ENCODE data around the gene FOXO6.

FOXO6 gene

DNA sequence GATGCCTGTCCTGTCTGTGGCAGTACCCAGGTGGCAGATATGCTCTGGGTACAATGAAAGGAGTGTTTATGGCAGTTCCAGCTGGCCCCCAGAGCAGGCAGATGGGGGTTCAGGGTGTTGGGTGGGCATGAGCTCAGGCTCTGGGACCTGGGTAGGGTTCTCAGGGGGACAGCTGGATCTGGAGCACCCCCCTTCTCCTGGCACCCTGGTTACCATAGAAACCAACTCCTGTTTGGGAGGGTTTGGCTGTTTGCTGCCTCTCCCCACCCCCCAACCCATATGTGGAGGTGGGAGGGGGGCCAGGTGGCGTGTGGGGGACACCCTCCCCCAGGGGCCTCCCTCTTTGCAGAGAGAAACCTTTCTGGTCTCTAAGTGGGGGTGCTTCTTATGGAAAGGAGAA, 7.1 kb downstream of the FOXO6 start:
- DNase-seq, result no peak

DNA sequence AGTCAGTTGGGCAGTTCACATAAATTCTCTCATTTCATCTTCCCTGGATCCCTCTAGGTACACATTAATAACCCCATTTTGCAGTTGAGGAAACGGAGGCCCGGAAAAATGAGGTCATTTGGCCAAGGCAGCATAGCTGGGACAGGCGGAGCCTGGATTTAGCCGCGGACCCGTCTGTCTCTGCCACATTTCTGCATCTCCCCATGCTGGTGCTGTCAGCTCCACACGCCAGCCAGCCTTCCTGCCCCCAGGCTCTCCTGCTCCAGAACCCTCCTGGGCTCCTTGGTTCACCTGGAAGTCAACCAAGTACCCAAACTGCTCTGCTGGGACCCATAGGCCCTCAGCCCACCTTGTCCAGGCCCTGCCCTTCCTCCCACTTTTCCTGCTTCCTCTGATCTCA, 7.6 kb downstream of the FOXO6 start:
- DNase-seq, result no peak

DNA sequence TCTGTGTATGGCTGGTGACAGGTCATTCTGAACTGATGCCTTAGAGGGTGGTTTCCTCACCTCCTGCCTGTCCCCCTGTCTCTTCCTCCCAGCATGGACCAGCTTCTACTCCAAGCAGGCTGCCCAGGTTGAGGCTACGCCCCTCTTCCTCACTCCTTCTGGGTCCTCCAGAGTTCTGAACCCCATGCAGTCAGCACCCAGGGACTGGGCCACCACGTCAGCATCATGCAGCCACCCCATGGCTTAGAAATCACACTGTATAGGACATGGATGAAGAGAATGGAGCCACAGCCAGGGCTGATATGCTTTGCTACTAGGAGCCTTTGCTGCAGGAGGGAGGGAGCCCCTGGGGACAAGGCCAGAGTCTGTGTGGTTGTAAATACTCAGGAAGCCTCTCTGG, 8.3 kb downstream of the FOXO6 start:
- DNase-seq, result no peak

DNA sequence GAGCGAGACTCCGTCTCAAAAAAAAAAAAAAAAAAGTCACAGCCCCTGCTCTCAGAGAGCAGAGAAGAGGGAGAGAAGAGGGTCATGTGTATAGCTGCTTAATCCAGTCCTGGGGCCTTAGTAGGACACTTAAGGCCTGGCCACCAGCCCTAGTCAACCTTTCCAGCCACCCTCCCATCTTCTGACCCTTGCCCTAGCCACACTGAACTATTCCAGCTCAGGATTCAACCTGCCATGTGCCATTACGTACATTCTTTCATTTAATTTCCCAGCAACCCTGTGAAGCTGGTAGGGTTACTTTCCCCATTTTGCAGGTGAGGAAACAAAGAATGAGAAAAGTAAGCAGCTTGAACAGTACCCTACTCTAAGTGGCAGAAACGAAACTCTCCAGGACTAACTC, 9.0 kb downstream of the FOXO6 start:
- no peak for DNase-seq

DNA sequence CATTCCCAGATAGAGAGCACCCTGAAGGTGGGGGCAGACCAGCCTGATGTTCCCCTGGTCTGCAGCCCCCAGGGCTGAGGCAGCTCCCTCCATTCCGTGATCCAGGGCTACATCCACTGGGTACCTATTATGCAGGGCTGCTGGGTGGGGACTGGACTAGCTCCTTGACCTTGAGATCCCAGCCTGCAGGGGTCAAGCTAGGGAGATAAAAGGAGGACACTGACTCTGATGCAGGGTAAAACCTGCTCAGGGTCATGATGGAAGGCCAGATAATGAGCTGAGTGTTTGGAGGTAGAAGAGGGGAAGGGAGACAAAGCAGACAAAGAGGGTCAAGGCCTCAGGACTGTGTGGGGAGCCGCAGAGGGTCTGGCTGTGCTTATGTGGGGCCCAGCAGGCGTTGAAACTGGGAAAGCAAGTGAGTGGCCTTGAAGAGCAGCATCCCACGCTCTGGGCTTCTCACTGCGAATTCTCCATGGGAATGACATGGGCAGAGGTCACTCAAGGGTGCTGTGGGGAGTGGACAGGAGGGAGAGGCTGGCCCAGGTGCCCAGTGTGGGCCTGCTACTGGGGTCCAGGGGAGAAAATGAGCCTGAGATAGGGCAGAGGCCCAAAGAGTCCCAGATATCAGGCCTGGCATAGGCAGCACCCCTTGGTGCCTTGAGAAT, 9.7 kb downstream of the FOXO6 start:
- no peak for DNase-seq

DNA sequence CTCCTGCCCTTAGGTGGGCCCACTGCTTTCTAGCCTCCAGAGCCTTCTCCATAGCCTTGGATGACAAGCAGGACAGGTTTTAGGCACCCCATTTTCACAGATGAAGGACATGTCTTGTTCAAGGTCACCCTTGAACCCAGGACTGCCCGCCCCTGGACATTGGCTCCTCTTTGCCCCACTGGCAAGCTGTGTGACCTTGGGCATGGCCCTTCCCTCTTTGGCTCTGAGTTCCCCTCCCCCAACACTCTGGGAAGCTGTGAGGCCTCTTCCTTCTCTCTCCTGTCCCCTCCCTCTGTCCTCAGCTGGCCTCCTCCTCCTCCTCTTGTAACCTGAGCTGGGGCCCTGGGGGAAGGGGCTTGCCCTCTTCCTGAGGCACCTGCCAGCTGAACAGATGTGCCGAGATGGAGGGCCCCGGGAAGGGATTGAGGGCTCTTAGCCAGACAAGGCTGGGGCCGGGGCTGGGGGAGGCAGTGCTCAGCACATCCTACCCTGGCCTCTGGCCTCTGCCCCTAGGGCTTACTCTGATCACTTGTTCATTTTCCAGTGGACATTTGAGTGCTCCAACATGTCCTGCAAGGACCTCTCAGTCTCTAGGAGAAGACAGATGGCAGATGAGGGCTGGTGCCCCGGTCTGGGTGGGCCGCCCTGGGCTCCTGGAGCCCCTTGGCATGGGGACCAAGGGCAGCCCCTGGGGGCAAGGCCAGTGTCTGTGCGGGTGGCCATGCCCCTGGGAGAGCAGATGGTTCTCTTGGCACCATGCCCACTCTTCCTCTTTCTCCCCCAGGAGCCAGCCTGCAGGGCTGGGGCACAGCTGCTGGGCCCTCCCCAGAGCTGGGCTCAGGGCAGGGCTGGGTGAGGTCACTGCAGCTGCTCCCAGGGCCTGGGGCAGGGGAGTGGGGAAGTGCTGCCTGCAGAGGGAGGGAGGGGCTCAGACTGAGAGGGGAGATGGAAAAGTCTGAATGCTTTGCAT, 10.7 kb downstream of the FOXO6 start:
- DNase-seq, result no peak

DNA sequence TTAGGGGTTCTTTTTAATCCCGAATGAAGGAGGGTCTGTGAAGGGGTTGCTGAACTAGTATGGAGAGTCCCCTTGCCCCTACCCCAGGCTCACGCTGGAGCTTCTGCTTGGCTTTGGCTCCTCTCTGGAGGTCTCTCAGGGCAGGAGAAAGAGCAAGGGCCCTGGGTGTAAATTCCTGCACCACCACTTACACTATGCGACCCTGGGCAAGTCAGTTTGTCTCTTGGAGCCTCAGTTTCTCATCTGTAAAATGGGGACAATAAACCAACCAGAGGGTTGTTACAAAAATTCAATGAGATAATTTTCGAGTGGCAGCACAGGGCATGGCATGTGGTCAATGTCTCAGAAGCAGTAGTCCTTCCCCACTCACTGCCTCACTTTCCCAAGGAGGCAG, 11.4 kb downstream of the FOXO6 start:
- no peak for DNase-seq

DNA sequence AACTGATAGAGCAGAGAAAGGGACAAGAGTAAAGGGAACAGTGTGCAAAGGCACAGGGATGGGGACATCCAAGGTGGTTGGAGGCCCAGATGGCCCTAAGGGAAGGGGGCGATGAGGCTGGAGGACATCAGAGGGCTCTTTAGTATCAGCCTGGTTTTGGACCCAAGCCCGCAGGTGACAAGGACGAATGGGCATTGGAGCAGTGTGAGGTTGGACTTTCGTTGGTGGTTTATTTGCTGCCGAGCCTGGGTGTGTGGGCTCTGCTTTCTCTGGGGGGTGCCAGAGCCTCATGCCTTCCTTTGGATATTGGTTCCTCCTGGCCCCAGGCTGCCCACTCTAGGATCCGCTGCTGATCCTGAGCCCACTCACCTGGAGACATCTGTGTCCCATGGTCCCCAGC, 12.1 kb downstream of the FOXO6 start:
- no peak for DNase-seq

DNA sequence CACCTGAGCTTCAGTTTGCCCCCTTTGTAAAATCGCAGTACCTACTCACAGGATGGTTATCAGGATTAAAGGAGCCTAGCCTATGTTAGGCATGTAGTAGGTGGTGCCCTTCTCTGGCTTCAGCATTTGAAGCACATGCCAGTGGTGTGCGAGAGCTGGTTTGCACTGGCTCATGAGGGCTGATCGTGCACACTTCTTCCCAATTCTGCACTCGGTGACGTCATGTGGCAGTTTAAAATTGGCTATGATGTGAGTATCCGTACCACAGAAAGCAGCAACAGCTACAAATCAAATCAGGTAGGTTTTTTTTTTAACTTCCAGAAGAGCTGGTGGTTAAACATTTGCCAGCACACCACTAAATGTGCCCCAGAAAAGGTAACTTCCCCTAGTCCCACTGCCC, 13.5 kb downstream of the FOXO6 start:
- no peak for DNase-seq

DNA sequence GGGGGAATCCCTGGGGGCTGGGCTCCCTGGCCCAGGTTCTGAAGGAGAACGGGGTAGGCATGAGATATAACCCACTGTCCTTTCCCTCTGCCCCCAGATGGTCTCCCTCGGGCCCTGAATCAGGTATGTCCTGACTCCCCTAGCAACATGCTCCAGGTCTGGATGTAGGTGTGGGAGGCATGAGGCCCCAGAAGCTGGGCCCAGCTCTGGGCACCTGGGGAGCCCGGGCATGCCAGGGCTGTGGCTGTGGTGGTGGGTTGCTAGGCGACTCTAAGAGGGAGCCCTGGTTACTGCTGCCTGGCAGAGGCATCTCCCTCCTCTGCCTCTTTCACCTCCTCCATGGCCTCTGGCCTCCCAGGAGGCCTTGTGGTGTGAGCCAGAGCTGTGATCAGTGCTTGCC, 16.2 kb downstream of the FOXO6 start:
- DNase-seq, result no peak

DNA sequence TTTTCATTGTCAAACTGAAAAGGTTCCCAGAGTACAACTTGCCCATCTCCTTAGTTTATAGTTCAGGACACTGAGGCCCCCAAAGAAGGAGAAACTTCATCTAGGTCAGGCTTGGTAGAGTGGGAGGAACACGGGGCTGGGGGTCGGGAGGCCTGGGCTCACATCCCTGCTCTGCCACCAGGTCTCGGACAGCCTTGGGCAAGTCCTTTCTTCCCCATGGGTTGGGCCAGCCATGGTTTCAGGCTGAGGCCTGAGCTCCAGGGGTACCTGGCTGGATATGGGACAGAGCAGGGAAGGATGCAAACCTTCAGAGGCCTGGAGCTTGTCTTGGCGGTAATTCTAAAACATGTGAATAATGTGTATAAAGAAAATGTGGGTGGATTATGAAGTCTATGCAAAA, 17.0 kb downstream of the FOXO6 start:
- DNase-seq, result no peak

DNA sequence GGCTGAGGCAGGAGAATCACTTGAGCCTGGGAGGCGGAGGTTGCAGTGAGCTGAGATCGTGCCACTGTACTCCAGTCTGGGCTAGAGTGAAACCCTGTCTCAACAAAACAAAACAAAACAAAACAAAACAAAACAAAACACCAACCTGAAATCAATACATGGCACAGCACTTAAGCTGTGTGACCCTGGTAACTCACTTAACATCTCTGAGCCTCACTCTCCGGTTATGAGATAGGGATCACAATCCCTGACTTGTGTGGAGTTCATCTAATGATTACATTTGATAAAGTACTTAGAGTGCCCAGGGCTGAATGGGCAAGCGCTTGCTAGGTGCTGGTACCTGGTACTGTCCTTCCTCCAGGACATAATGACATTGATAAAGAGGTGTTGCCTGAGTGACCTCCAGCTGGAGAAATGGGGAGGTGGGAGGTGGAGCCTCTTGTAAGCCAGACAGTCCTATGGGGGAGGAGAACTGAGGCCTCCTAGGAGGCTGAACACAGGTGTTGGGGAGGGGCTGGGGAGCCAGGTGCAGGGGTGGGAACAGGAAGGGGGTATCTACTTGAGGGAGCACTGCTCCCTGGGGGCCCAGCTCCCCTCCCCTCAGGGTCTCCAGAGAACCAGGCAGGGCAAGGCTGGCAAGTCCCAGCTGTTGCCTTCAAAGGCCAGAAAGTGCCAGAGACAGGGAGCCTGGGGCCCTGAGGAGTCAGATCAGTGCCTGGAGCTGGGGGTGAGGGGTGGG, 17.9 kb downstream of the FOXO6 start:
- no peak for DNase-seq

DNA sequence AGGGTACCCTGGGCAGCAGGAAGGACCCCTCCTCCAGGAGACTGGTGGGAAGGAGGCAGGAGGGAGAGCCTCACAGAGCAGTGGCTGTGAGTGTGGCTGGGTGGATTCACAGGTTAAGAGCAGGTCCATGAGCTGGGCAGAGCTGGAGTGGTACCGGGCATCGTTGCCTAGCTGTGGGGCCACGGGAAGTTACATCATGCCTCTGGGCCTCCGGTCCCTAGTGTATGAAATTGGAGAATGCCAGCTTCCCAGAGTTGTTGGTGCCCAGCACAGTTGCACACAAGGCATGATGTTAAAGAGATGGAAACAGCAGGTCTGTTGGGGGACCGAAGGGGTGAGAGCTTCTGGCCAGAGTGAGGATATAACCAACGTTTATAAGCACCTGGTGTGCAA, 18.5 kb downstream of the FOXO6 start:
- no peak for DNase-seq

DNA sequence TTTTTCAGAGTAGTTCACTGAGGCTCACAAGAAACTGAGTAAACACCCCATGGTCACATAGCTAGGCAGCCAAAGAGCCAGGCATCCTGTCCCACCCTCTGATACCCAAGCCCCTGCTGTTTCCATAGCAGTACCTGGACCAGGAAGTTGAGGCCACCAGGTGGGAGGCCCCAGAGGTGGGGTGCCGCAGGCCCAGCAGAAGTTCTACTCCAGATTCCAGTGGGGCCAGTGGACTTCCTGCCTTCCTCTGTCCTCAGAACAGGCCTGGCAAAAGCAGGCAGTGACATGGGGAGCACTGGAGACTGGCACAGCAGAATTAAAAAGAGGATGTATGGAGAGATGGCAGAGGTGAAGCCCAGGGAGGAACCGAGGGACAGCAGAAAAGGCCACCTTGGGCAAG, 19.0 kb downstream of the FOXO6 start:
- no peak for DNase-seq

DNA sequence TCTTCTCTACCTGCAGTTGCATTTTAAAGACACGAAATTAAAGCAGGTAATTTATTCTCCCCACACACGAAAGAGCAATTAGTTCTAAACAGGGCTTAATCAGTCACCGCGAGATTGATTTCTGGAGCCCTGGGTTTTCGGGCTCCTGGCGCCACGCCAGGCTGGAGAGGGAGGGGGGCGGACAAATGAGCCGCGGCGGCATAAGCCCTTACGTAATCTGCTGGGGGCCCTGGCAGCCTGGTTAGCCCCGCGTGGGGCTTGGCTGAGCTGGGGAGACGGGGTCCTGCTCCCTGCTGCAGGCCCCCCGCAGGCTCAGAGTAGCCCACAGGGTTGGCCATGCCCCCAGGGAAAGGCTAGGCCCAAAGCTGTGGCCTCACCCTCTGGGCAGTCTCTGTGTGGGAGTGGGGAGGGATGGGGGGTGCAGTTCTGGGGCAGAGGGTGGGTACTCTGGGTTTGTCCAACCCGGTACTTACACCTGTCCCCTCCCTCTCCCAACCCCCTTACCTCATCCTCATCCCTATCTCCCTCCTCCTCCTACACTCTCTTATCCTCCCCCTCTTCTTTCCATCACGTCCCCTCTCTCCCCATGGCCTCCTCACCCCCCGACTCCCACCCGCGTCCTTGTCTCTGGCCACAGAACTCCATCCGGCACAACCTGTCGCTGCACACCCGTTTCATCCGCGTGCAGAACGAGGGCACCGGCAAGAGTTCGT, 19.9 kb downstream of the FOXO6 start:
- peak in 1 of 6 experiments; percentile 15 for DNase-seq

DNA sequence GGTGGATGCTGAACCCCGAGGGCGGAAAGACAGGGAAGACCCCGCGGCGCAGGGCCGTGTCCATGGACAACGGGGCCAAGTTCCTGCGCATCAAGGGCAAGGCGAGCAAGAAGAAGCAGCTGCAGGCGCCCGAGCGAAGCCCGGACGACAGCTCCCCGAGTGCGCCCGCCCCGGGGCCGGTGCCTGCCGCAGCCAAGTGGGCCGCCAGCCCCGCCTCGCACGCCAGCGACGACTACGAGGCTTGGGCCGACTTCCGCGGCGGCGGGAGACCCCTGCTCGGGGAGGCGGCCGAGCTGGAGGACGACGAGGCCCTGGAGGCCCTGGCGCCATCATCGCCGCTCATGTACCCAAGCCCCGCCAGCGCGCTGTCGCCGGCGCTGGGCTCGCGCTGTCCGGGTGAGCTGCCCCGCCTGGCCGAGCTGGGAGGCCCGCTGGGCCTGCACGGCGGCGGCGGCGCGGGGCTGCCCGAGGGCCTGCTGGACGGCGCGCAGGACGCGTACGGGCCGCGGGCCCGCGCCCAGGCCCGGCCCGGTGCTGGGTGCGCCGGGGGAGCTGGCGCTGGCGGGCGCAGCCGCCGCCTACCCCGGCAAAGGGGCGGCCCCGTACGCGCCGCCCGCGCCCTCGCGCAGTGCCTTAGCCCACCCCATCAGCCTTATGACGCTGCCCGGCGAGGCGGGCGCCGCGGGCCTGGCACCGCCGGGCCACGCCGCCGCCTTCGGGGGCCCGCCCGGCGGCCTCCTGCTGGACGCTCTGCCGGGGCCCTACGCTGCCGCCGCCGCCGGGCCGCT, 20.7 kb downstream of the FOXO6 start:
- DNase-seq, result peak in 3 of 6 experiments; percentile 14 to 24 (median 19)

DNA sequence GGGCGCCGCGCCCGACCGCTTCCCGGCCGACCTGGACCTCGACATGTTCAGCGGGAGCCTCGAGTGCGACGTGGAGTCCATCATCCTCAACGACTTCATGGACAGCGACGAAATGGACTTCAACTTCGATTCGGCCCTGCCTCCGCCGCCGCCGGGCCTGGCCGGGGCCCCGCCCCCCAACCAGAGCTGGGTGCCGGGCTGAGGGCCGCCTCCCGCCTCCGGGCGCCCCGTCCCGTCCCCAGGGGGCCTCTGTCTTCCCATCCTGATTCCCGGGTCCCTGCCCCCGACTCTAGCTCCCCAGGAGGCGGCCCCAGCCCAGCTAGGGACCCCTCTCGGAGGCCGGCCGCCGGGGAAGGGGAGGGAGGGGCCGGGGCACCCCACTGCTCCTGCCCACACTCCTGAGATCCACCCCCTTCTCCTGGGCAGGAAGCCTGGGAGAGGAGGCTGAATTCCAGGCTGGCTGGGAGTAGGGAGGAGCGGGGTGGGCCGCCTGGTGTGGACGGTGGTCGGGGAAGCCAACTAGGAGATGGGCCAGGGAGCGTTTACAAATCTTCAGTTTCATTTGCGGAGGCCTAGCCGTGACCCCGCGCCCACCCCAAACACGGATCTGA, 21.4 kb downstream of the FOXO6 start:
- DNase-seq, result no peak

DNA sequence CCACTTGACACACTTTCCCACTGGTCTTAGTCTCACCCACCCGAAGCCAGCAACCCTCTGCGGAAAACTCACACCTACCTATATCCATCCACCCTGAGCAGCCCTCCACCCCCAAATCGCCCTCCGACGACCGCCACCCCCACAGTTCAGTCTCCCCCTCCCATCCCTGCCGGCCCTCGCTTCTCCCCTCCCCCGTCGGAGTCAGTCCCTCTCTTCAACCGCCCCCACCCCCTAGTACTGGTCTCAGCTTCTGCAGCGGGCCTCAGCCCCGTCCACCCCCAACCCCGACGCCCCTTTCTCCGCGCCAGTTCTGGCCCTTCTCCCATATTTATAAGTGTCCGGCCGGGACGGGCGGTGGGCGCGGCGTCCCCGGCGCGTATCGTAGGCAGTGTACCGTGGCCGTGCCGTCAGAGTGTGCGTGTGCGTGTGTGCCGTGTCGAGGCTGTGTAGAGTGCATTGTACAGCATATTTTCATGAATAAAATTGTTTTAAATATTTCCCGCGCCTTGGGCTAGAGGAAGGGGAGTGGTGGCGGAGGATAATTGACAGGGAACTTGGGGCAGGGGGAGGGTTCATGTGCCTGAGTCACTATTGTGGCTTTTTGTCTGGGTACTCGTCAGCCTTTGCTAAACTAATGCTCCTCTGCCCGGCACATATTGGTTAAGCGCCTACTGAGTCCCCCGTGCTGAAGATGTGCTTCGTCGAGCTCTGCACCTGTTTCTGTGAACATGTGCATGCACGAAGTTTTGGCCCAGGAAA, 22.0 kb downstream of the FOXO6 start:
- peak in 3 of 6 experiments; percentile 12 to 20 (median 14) for DNase-seq

DNA sequence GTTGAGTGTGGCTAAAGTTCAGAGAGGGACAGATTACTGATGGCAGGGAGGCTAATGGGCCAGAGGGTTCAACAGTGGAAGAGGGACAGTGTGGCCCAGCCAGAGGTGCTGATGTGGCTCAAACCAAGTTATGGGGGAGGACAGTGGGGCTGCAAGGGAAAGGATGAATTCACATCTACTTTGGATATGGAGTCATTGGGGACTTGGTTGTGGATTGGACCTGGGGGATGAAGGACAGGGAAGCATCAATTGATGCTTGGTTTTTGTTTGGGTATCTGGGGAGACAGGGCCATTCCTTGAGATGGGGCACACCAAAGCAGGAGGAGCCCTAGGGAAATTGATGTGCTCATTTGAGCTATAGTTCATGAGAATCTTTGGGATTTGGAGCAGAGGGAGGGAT, 23.3 kb downstream of the FOXO6 start:
- DNase-seq, result no peak

DNA sequence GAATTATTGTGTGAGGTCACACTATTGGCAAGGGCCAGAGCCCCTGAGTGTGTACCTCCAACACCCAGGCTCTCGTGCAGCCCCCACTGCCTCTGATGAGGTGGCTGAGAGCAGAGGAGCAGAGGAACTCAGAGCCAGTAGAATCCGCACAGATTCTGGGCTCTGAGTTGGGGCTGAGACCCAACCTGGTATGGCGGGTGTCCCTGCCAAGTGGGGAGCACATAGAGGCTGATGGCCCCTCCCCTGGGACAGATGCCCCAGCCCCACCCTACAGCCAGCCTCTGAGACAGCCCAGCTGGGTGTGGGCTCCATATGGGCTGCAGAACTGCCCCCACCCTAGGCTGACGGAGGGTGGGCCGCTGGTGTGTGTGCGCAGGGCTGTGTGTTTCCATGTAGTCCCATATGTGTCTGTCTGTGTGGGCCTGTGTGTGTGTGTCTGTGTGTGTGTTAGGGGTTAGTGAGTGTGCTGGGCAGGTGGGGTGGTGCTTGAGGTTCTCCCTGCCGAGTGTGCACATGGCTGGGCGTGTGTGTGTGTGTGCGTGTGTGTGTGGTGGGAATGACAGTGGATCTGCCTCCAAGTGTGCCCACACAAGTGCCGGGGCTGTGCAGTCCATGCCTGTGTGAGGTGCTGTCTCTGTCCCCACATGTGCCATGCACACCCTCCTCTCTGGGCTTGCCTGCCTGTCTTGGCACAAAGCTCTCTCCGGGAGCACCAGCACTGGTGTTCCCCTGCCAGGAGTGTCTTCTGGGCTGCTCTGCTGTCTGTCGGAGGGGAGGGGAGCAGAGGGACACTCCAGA, 24.4 kb downstream of the FOXO6 start:
- DNase-seq, result no peak
